Urothelium cell line (cell line): Measurements from ENCODE around the gene ZSCAN16.

ENCODE experiments used
- DNase-seq: peaks from one replicate; pipeline ENCODE4 v3.0.0; 2011; ENCODE audit warnings: low spot score, mixed read lengths
- FAIRE-seq: peaks from 2 replicates; lab custom pipeline; 2011; peaks lifted over from hg19 to GRCh38; lab: Jason Lieb, UNC

Gene ZSCAN16

DNA sequence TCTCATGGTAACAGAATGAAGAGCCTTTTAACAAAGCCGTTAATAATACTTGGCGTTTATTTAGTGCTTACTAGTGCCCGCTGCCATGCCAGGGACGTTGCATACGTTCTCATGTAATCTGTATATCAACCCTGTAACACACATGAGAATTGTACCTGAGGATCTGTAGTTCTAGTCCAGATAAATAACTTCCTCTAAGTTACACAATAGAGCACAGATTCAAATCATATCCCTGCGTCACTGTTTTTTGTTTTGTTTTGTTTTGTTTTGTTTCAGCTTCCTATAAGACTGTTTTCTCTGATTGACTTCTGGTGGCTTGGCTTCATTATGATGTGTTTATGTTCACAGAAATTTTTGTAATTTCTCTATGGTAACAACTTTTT is 553 bp downstream of the ZSCAN16 start:
- DNase-seq (no peak), FAIRE-seq (no peak)

DNA sequence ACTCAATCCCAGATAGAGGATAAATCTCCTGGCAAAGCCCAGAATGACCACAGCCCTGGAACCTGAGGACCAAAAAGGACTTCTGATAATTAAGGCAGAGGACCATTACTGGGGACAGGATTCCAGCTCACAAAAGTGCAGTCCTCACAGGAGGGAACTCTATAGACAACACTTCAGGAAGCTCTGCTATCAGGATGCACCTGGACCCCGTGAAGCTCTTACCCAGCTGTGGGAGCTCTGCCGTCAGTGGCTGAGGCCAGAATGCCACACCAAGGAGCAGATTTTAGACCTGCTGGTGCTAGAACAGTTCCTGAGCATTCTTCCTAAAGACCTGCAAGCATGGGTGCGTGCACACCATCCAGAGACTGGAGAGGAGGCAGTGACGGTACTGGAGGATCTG is 992 bp downstream of the ZSCAN16 start:
- FAIRE-seq (no peak), DNase-seq (no peak)

DNA sequence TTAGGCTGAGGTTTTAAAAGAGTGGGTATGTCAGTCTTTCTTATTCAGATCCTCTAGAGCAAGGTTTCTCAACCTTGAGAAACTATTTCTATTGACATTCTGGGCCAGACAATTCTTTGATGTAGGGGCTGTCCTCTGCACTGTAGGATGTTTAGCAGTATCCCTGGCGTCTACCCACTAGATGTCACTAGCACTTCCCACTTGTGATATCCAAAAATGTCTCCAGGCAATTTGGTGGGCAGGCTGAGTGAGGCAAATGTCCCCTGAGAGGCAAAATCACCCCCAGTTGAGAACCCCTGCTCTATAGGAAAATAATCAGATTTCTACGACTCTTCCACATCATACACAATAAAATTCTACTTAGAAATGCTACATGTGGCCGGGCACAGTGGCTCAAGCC is 9.6 kb downstream of the ZSCAN16 start:
- FAIRE-seq, result no peak
- DNase-seq, result no peak

DNA sequence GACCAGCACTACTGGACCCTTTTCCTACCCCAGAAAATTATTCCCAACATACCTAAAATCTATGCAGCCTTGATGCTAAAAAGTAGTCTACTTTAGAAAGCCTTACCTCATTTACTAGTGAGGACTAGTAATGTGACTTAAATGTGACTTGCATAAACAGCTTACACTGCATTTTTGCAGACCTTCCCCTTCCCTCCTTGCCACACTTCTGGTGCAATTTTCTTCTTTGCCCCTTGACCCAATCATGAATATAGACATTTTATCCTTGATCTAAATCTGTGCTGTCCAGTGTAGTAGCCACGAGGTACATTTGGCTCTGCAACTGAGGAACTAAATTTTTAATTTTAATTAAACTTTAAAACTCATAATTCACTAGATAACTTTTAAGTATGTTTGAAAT is 10.3 kb downstream of the ZSCAN16 start:
- DNase-seq (no peak), FAIRE-seq (no peak)

DNA sequence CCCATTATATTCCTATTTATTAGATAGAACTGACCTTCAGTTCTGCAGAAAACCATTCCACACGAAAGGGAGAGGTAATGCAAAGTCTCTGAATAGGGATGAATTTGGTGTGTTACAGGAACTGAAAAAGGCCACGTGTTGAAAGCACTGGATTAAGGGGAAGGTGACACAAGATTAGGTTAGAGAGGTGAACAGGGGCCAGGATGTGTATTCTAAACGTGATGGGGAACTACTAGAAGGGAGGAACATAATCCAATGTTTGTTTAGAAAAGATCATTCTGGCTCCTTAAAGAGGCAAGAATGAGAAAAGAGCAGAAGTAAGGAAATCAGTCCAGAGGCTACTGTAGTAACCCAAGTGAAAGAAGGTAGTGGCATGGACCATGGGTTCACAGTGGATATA is 11.0 kb downstream of the ZSCAN16 start:
- no peak for DNase-seq
- FAIRE-seq, result no peak

DNA sequence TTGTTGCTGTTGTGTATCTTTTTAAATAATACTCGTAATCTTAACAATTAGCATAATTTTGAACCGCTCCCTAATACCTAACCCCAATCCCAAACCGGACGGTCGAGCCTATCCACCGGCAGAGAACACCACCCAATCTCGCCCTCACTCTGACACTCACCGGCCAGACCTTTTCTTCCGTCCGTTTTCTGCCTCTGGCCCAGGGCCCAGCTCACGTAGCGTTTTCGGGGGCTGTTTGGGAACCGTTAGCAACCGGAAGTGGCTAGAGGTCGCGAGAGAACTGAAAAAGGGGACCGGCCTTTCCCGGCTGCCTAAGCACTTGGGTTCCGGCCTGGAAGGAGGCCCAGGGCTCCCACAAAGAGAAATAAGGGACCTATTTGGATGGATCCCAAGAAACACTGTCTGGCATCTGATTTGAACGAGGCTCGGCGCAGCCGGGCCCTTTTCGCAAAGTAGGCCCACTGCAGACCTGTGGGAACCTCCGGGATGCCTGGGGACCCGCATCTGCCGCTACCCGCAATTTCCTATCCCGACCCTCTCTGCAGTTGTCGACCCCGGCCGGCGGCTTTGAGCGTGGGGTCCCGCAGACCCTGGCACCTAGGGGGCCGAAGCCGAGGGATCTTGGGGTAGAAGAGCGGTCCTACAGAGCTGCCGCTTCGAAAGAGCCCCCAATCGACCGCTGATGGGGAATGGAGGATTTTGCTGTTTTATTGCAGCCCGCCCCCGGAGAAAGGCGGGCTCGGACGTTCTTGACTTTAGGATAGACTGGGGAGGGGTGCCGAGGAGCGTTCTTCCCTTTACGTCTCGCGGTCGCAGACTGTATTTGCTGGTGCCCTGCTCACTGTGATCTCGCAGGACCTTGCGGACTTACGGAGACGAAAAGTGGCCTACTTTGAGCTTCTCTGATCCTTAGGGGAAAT is 12.4 kb downstream of the ZSCAN16 start:
- FAIRE-seq, result no peak
- peak; percentile 86 for DNase-seq

DNA sequence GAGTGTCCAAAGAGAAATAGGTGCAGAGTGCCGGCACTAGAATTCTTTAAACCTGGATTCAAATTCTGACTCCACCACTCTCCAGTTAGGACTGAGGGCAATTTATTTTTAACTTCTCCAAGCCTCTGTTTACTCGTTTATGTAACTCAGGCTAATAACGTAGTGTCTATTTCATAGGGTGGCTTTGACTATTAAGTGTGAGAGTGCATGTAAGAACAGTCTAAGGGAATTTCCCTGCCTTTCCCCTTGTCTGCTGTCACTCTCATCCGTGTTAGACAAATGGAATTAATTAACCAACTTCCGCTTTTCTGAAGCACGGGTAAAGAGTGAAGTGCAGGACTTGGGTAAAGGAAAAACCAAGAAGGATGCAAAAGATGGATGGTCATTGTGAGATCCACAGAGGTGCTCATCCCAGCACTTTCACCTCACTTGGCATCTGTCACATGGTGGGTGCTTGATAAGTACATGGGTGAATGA is 13.1 kb downstream of the ZSCAN16 start:
- DNase-seq (no peak), FAIRE-seq (no peak)

DNA sequence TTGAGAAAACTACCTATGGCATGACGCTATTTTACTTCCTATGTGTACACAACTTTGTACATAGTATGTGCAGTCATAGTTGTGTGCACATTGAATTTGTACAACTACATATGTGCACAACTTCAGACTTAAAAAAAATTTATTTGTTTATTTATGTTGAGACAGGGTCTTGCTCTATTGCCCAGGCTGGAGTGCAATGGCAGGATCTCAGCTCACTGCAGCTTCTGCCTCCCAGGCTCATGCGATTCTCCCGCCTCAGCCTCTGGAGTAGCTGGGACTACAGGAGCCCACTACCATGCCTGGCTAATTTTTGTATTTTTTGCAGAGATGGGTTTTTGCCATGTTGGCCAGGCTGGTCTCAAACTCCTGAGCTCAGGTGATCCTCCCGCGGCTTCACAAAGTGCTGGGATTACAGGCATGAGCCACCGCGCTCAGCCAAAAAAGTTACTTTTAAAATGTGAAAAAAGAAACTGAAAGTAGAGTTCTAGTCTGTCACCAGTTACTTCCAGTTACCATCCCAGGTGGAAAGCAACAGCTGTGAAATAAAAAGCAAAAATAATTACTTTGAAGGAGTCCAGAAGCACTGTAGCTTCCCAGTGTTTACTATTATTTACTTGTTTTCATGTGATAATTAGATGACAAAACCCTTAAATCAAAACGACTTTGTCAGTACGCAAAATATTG is 15.6 kb downstream of the ZSCAN16 start:
- DNase-seq (no peak), FAIRE-seq (no peak)

DNA sequence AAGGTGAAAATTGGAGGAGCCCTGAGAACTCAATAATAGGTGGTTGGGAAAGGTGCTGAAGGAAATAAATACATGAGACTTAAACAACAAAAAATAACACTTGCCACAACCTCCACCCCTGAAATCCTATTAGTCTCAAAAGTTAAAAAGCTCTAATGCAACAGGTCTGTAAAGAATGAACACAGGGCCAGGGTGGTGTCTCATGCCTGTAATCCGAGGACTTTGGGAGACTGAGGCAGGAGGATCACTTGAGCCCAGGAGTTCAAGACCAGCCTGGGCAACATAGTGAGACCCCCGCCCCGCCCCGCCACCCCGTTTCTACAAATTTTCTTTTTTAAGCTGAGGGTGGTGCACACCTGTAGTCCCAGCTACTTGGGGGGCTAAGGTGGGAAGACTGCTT is 16.2 kb downstream of the ZSCAN16 start:
- DNase-seq, result no peak

DNA sequence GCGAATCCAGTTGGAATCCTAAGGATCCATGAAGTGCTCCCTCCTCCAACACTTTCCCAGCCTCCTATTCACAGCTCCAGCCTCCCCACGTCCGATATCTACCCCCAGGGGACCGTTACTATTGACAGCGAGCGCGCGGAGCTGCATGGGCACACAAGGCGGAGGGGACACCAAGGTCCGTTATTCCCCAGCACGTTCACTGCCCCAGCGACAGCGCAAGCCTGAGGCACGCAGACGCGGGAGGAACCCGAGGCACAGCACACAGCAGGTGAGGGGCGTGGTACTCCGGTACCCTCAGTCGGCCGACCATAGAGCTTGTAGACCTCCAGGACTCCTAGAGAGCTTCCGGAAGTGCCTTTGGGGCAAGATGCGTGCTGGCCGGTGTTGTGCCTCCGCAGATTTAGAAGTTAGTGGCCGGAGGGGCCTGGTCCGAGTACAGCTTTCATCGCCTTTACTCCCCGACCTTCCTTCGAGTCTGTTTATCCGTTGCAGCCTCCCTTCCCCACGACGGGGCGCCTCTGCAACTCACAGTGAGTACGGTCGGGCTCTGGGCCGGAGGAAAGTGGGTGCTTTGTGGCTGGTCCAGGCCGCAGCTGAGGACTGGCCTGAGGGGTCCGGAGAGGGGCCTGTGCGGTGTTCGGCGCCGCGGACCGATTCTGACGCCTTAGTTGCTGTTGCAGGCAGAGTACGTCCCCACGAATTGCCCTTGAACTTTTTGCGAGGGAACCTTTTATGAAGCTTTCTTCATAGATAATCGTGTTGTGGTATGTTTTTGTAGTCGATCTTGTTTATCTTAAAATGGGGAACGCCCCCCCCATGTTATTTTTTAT is 17.3 kb downstream of the ZSCAN16 start, which contains the start of gene ZKSCAN8:
TSS of gene ZKSCAN8 (plus strand) at position 384 of the 830 bp plus-strand sequence. CDS start 6,525 bp downstream, outside the sequence.
- FAIRE-seq, result peak; percentile 23
- DNase-seq, result peak; percentile 94

More for the DNA sequence above, 16.2 kb downstream of the ZSCAN16 start:
- no peak for FAIRE-seq

DNA sequence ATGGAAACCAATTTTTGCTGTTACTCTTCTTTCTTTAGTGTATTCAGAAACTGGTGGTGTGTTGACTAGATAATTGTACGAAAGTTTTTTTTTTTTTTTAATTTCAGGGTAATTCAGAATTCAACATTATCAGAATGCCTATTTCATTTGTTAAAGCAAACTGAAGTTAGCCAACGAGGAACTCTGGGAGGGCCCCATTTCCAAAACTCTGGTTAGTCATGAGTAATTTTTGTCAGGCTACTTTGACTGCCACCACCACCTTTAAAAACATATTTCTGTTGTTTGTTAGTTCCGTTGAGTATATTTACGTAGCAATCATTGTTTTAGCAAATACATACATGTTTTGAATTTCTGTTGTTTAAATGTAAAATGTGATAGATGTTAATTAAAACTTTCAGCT is 18.0 kb downstream of the ZSCAN16 start:
- FAIRE-seq, result no peak
- no peak for DNase-seq

DNA sequence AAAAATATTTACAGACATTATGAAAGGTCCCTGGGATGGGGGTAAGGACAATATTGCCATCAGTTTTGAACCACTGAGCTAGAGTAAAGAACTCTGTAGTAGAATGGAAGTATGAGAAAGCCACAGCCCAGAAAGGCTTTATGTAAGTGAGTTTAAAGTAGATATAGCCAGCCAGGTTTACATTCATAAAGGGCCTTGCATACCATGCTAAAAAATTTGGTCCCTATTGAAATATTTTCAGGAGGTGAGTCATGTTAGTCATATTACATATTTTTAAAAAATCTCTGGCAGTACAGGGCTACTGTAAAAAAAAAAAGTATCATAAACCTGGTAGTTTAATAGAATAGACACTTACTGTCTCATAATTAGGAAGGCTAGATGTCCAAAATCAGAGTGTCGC is 20.8 kb downstream of the ZSCAN16 start:
- DNase-seq (no peak), FAIRE-seq (no peak)

DNA sequence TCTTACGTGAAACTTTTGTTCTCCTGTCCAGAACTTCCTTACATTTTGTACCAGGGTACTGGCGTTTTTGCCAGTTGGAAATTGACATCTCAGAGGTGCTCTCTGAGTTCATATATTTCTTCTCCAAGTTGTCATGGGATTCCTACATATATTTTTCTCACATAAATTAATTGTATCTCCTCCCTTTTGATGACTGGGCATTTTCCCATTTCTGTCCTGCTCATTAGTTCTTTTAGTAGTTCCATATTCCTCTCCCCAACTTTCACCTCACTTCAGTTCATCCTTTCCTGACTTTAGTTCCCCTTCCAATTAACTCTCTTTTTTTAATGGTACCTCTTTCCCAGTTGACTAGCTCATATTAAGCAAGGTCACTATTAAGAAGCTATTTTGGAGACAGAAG is 28.1 kb downstream of the ZSCAN16 start:
- FAIRE-seq (no peak), DNase-seq (no peak)

DNA sequence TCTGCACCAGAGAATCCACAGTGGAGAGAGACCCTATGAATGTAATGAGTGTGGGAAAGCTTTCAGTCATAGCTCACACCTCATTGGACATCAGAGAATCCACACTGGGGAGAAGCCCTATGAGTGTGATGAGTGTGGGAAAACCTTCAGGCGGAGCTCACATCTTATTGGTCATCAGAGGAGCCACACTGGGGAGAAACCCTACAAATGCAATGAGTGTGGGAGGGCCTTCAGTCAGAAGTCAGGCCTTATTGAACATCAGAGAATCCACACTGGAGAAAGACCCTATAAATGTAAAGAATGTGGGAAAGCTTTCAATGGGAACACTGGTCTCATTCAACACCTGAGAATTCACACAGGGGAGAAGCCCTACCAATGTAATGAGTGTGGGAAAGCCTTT is 29.1 kb downstream of the ZSCAN16 start:
- no peak for DNase-seq

DNA sequence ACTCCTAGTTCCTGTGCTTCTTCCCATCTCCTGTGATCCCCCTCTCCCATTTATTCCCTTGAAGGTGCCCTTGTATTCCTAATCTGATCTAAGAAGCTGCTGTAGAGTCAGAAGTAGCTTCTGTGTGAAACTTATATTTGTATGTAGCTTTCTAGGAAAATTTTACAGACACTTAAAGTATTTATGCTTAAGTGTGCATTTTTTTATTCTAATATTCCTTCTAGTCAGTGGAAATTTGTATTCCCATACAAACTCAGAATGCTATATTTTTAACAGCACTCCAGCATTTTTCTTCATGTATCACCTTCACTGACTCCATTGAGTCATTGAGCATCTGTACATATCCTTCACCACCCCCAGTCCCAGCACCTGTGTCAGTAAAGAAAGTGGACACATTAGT is 29.9 kb downstream of the ZSCAN16 start:
- FAIRE-seq (no peak), DNase-seq (no peak)

More for the DNA sequence above, 29.1 kb downstream of the ZSCAN16 start:
- no peak for FAIRE-seq

DNA sequence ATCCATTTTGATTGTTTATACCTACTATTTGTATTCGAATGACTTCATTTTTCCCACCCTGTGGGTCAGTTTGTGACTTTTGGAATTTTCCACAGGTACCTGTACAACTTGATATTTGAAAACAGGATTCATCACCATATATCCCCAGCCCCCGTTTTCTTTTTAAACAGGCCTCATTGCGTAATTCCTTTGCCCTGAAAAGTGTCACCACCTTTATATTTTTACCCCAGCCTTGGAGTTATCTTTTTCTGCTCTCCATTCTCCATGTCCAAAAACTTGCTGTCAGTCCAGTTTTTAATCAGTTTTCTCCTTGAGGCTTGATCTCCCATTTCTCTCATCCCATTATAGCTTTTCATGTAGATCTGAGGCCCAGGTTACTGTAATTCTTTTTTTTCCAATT is 33.9 kb downstream of the ZSCAN16 start:
- DNase-seq, result no peak

DNA sequence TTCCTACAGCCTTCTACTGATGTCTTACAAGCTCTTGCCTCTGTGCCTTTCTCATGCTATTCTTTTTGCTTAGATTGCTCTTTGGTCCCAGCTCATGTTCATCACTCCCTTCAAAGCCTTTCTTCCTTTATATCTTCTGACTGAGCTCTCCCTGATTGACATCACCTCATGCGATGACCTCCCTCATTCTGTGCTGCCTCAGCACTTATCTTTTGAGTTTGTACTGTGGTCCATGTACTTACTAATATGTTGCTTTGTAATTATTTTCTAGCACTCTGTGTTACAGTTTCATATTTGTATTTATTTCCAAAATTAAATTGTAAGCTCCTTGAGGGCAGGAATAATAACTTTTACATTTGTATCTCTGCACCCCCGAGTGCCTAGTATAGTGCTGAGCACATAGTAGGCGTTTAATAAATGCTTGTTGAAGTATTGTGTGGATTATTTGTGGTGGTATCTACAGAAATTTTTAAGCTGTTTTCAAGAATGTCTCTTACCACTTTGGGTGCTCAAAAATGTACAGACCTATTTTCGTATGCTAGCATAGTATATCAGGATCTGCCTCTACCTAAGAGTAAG is 34.7 kb downstream of the ZSCAN16 start:
- DNase-seq (no peak), FAIRE-seq (no peak)

More for the DNA sequence above, 33.9 kb downstream of the ZSCAN16 start:
- no peak for FAIRE-seq

DNA sequence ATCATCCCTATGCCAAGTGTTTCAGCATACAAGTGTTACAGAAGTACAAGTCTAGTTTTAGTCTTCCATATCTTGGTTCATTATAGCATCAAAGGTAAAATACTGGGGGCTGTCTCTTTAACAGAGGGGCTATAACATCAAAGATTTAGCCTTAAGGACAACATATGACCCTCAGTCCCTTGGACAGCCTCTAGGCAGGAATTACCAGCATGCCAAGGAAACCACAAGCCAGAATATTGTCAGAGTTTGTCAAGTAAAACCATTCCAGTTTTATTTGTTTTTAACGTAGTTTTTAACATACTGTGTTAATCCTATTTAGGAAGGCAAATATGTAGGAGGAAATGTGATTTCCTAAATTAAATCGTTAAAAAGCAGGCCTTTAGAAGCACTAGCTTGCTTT is 35.8 kb downstream of the ZSCAN16 start:
- no peak for DNase-seq
- no peak for FAIRE-seq

DNA sequence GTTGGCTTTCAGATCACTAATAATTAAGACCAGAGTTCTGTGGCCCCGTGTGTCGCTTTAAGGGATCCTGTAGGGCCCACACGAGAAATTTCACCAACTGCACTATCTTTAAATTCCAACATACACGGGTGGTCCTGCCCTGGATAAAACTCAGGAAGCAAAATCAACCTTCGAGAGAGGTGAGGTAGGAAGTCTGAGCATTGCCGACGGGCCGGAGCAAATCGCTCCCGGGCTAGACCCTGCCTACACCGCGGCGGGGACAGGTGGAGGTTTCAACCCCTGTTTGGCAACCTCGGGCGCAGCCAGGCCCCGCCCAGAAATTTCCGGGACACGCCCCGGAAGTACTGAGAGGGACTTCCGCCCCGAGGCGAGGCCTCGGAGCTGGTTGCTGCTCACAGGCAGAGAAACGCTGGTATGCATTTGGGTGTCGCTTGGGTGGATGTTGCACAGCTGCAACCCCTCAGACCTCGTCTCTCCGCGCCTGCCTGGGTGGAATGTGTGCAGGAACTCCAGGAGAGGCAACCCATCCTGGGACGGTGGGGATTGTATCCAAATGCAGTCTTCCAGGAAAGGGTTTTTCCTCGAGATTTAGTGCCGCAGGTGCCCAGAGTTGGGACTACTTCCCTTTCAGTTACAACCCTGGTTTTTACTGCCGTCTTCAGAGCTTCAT is 37.1 kb downstream of the ZSCAN16 start:
- FAIRE-seq, result no peak
- DNase-seq, result no peak

DNA sequence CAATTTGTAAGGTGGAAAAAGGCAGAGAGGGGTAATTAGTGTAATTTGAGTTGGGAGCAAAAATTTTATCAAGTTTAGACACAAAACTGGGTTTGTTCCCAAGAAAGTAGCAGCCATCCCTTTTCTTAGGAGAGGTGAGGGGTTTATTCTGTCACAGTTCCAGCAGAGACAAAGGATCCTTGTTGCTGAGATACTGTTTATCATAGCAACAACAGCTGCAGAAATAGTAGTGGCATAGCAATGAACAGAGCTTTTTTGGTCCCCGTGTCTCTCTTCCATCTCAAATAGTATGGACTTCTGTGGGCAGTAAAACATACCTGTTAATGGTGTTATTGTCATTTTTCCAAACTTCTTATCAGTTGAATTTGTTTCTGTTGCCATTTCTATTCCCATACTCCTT is 41.2 kb downstream of the ZSCAN16 start:
- DNase-seq, result no peak
- no peak for FAIRE-seq
